ENCODE data around the gene SLC35F3. TPM values are rescaled to one million over a fixed set of nuclear protein-coding genes. Genes with fewer than 3 reads are reported as not detected.

SLC35F3 gene
- total RNA-seq, 1 experiment from 2014 or later = 19.1 TPM

GRCh38 chr1:234292548-234292947 lies 388.1 kb downstream of the SLC35F3 start:
- Histone ChIP-seq H3K4me3 (ENCODE audit: low read depth in 2 of 2, low read length in 2 of 2) (no peak overlapping the region), H3K27ac (ENCODE audit: low read length) (no peak overlapping the region), H3K27me3 (ENCODE audit: control insufficient read depth, insufficient read depth, low read length) (no peaks in the 10 kb centered on the region), H3K36me3 (ENCODE audit: control insufficient read depth, insufficient read depth, low read length) (no peaks in the 10 kb centered on the region), H3K4me1 (ENCODE audit: control insufficient read depth, insufficient read depth, low read length) (no peaks in the 10 kb centered on the region), H3K9me3 (ENCODE audit: control insufficient read depth, insufficient read depth, low read depth, low read length) (peaks cover 9% of the 10 kb centered on the region; the same call in 1 of the 2 replicates)
- in situ Hi-C loops (cut with HindIII; ENCODE audit: low pct_unique_long_range_greater_than_20kb, low sequenced_read_pairs) = no loop called here
- DNase-seq (ENCODE audit: low read depth, low spot score) = no peak
- intact Hi-C loops (cut with micrococcal nuclease; ENCODE audit: unreplicated experiment) = no loop called here
- no peak for ATAC-seq
- ChIA-PET CTCF (no interaction called here), POLR2A (no interaction called here)
- BruUV-seq (replicated peaks) = no TSS peak
- TF ChIP-seq TCF7L2 (IDR thresholded peaks at IDR 0.05; ENCODE audit: low read depth, low read length) (no peak), SIN3A (IDR thresholded peaks at IDR 0.05; ENCODE audit: borderline replicate concordance, insufficient read depth, low read depth, low read length) (no peak), REST (IDR thresholded peaks at IDR 0.05; ENCODE audit: insufficient read depth in 1 of 2, low read depth in 2 of 2, low read length in 1 of 2) (no peak), POLR2AphosphoS5 (IDR thresholded peaks at IDR 0.05; ENCODE audit: low read depth, low read length) (no peak)
- TF ChIP-seq, protein P1, sequence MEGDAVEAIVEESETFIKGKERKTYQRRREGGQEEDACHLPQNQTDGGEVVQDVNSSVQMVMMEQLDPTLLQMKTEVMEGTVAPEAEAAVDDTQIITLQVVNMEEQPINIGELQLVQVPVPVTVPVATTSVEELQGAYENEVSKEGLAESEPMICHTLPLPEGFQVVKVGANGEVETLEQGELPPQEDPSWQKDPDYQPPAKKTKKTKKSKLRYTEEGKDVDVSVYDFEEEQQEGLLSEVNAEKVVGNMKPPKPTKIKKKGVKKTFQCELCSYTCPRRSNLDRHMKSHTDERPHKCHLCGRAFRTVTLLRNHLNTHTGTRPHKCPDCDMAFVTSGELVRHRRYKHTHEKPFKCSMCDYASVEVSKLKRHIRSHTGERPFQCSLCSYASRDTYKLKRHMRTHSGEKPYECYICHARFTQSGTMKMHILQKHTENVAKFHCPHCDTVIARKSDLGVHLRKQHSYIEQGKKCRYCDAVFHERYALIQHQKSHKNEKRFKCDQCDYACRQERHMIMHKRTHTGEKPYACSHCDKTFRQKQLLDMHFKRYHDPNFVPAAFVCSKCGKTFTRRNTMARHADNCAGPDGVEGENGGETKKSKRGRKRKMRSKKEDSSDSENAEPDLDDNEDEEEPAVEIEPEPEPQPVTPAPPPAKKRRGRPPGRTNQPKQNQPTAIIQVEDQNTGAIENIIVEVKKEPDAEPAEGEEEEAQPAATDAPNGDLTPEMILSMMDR (IDR thresholded peaks at IDR 0.05) = no peak

DNA sequence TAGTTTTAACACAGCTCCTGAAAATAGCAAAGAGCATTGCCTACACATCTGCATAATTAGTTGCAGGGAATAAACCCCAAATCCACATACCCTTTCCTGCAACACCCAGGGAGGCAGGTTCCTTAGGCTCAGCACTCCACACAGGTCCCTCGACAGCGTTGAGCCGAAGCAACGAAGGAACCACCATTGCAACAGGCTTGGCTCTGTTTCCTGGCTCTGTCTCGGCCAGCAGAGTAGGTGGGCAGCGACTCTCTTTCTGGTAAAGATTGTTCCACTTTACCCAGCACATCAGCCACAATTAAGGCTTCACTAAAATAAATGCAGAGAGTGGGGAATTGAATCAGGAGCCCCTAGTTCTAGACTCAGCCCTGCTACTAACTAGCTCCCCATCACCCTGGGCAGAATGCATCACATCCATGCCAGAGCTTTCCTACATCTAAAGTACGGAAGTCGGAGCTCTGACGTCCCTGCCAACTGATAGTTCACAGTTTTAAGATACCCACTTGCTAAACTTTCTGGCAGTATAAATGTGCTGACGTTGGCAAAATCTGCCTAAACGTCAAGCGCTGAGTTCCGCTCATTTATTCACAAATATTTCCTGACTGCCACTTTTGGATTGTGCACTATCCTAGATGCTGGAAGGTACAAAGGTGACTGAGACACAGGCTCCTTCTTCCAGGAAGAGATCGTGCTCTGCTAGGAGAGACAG lies 389.8 kb downstream of the SLC35F3 start:
- H3K9me3 ChIP-seq (ENCODE audit: control insufficient read depth, insufficient read depth, low read depth, low read length) = peaks cover 8% of the 10 kb centered on the region; the same call in 1 of the 2 replicates
- TF ChIP-seq, protein P1 (IDR thresholded peaks at IDR 0.05) = no peak
- TF ChIP-seq REST (IDR thresholded peaks at IDR 0.05; ENCODE audit: insufficient read depth in 1 of 2, low read depth in 2 of 2, low read length in 1 of 2) = no peak
- no peak for TF ChIP-seq POLR2AphosphoS5 (IDR thresholded peaks at IDR 0.05; ENCODE audit: low read depth, low read length)
- TF ChIP-seq SIN3A (IDR thresholded peaks at IDR 0.05; ENCODE audit: borderline replicate concordance, insufficient read depth, low read depth, low read length) = no peak
- H3K36me3 ChIP-seq (ENCODE audit: control insufficient read depth, insufficient read depth, low read length) = no peaks in the 10 kb centered on the region
- POLR2A ChIA-PET = no interaction called here
- DNase-seq (ENCODE audit: low read depth, low spot score) (no peak), ATAC-seq (no peak)
- in situ Hi-C loops (cut with HindIII; ENCODE audit: low pct_unique_long_range_greater_than_20kb, low sequenced_read_pairs) (no loop called here), intact Hi-C loops (cut with micrococcal nuclease; ENCODE audit: unreplicated experiment) (no loop called here)
- no peaks in the 10 kb centered on the region for H3K4me1 ChIP-seq (ENCODE audit: control insufficient read depth, insufficient read depth, low read length)
- no peak overlapping the region for H3K27ac ChIP-seq (ENCODE audit: low read length)
- BruUV-seq (replicated peaks) = no TSS peak
- CTCF ChIA-PET = interaction anchor here (0.9 kb wide), 1 partner anchor 15 kb away, joined by 4 read pairs; no protein-coding TSS in a partner anchor
- no peaks in the 10 kb centered on the region for H3K27me3 ChIP-seq (ENCODE audit: control insufficient read depth, insufficient read depth, low read length)
- H3K4me3 ChIP-seq (ENCODE audit: low read depth in 2 of 2, low read length in 2 of 2) = no peak overlapping the region
